Transverse colon (tissue), 4 donors: ENCODE measurements around the gene FAM114A2. TPM values are rescaled to one million over a fixed set of nuclear protein-coding genes. Genes with fewer than 3 reads are reported as not detected.
A peak's percentile ranks its signal among the peaks of the same experiment; 100 is the strongest.
"Not testable (repeated sequence)": the region's sequence is repeated elsewhere in the genome, so short reads cannot be mapped to it uniquely, and the experiment has no call there.

Experiments used
- DNase-seq: peaks from one replicate; pipeline ENCODE4 v3.0.0-alpha.2; 2019
- H3K27ac ChIP-seq, 4 donors: fragments of 200-600 bp; sonication (generic); 2 replicates each; pipeline ENCODE4 v1.5.1; 2016 to 2018; ENCODE audit warnings: inconsistent platforms in 4 of 4
- H3K27me3 ChIP-seq: fragments of 200-600 bp; sonication (generic); 2 replicates; pipeline ENCODE4 v1.5.1; 2017; ENCODE audit warnings: inconsistent platforms
- H3K36me3 ChIP-seq, 4 donors: fragments of 200-600 bp; sonication (generic); 2 replicates each; pipeline ENCODE4 v1.5.1; 2017 to 2019; ENCODE audit warnings: inconsistent platforms in 4 of 4
- H3K4me1 ChIP-seq, 4 donors: fragments of 200-600 bp; sonication (generic); 2 replicates each; pipeline ENCODE4 v1.5.1; 2017 to 2020; ENCODE audit warnings: inconsistent platforms in 4 of 4
- H3K4me3 ChIP-seq, 4 donors: fragments of 200-600 bp; sonication (generic); 1 replicate in 1 of 4; 2 replicates in 3 of 4; pipeline versions ENCODE4 v1.5.1 to v1.6.1; 2017 to 2019; ENCODE audit warnings: inconsistent platforms in 4 of 4
- H3K9me3 ChIP-seq, 2 donors: fragments of 200-600 bp; sonication (generic); 2 replicates each; pipeline ENCODE4 v1.5.1; 2017 to 2019; ENCODE audit warnings: inconsistent platforms in 2 of 2
- CTCF ChIP-seq, 5 experiments: fragments of 200-600 bp in 3 of 5; fragments of 450-650 bp in 2 of 5; sonication (generic) in 3 of 5; IDR thresholded peaks; 1 replicate in 2 of 5; 2 replicates in 3 of 5; pipeline ENCODE4 v1.5.1; 2016 to 2017; ENCODE audit warnings: antibody characterized with exemption in 5 of 5, inconsistent platforms in 3 of 5, mild to moderate bottlenecking in 2 of 5, moderate library complexity in 1 of 5
- EP300 ChIP-seq: sonication (generic); formaldehyde crosslinking; IDR thresholded peaks from one replicate; pipeline ENCODE4 v1.6.1; 2017; ENCODE audit warnings: antibody characterized with exemption, low read depth
- POLR2A ChIP-seq: fragments of 450-650 bp; IDR thresholded peaks from one replicate; pipeline ENCODE4 v1.6.1; 2016; ENCODE audit warnings: antibody characterized with exemption, mild to moderate bottlenecking, moderate library complexity
- POLR2AphosphoS5 ChIP-seq, 3 donors: sonication (generic); formaldehyde crosslinking; IDR thresholded peaks; one replicate each; pipeline ENCODE4 v1.6.1; 2016; ENCODE audit warnings: antibody characterized with exemption in 3 of 3
- WGBS, 2 donors: methylation state at CpG; one replicate each; pipeline ENCODE4 v1.1.5; 2018; ENCODE audit warnings: low coverage in 1 of 2; 5-methylcytosine and 5-hydroxymethylcytosine counted together
- in situ Hi-C, 4 donors: fragments of 200-750 bp; cut with MboI; loops; one replicate each; pipeline versions ENCODE4 v1.15.0 to v1.15.1; 2017; ENCODE audit warnings: low sequenced_read_pairs in 3 of 4, low pct_ligation_motif_present in 1 of 4, low pct_unique_long_range_greater_than_20kb in 1 of 4
- intact Hi-C: fragments of 100-400 bp; cut with DNase I; formaldehyde crosslinking; loops from one replicate; pipeline ENCODE4 v1.15.1; 2023; ENCODE audit warnings: low total_unique reads
- total RNA-seq, 4 donors: library from RNA; depleted of rRNA; stranded (reverse); fragments of >200 nt; gene quantifications; one replicate each; pipeline ENCODE4 v1.1.0, GENCODE V29; 2016

Gene FAM114A2
- total RNA-seq, 4 donors from 2014 or later, result 4.5 to 18.0 (median 10.6) TPM

DNA sequence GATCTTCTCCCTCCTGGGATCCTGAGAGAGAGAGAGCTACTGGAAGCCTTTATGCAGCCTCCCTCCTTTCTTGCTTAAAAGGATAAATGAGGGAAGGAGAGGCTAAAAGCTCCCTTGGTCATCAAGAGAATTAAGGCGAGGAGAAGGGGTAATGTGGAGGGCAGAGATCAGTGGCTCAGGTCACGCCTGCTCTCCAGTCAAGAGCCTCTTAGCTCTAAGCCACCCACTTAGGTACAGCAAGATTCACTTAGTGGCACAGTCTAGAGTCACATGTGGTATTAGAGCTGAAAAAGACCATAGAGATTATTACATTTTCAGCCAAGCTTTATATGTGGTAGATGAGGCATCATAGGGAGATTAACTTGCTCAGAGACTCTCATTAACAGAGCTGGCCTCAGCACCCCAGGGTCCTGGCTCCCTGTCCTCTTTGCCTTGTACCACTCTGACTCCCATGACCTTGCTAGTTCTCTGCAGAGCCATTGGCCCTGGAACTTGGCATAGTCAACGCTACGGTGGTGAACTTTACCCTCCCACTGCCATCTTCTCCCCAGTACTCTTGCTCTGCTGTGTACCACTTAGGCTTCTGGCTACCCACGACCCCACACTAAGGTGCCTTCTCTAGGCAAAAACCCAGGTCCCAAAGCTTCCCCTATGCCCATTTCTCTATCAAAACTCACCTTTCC, 37.7 kb upstream of the FAM114A2 start:
- TF ChIP-seq CTCF (IDR thresholded peaks at IDR 0.05) (no peak), EP300 (no peak), POLR2AphosphoS5 (IDR thresholded peaks at IDR 0.05) (no peak), POLR2A (no peak)
- DNase-seq, result no peak
- Histone ChIP-seq H3K36me3 (no peaks in the 10 kb centered on the region), H3K27me3 (no peaks in the 10 kb centered on the region), H3K4me3 (no peak overlapping the region), H3K4me1 (peaks cover 0 to 10% (median 0%) of the 10 kb centered on the region in 4 donors), H3K27ac (no peak overlapping the region), H3K9me3 (no peaks in the 10 kb centered on the region)
- 65 to 75% methylated on average over 5 of the region's 5 CpGs for WGBS, 2 donors
- in situ Hi-C loops (loop anchor here in 2 of 4 donors (10.0 kb wide), 2 partner anchors 108 to 338 kb away; no protein-coding TSS in a partner anchor), intact Hi-C loops (no loop called here)

GRCh38 chr5:154072414-154073171, 33.9 kb upstream of the FAM114A2 start:
- intact Hi-C loops (loop anchor here (5.0 kb wide), 2 partner anchors 110 to 335 kb away; no protein-coding TSS in a partner anchor), in situ Hi-C loops (loop anchor here in 3 of 4 donors (5.0 to 10.0 kb wide), 3 partner anchors 112 to 342 kb away; no protein-coding TSS in a partner anchor)
- 30 to 95% methylated on average over 3 to 18 of the region's 18 CpGs for WGBS, 2 donors
- TF ChIP-seq EP300 (no peak), CTCF (IDR thresholded peaks at IDR 0.05) (peak; percentile 91 to 94 (median 92))
- no peaks in the 10 kb centered on the region for H3K36me3 ChIP-seq
- DNase-seq, result peak; percentile 87
- no peak overlapping the region for H3K27ac ChIP-seq
- H3K4me1 ChIP-seq, result peaks cover 0 to 10% (median 1%) of the 10 kb centered on the region in 4 donors
- H3K27me3 ChIP-seq, result no peaks in the 10 kb centered on the region
- no peaks in the 10 kb centered on the region for H3K9me3 ChIP-seq
- no peak overlapping the region for H3K4me3 ChIP-seq

GRCh38 chr5:154071799-154072413, 33.2 kb upstream of the FAM114A2 start:
- no peaks in the 10 kb centered on the region for H3K9me3 ChIP-seq
- WGBS, 2 donors, result 43 to 56% methylated on average over 2 of the region's 2 CpGs
- in situ Hi-C loops, result loop anchor here in 3 of 4 donors (5.0 to 10.0 kb wide), 3 partner anchors 113 to 343 kb away; no protein-coding TSS in a partner anchor
- no peak overlapping the region for H3K4me3 ChIP-seq
- no peaks in the 10 kb centered on the region for H3K27me3 ChIP-seq
- TF ChIP-seq POLR2AphosphoS5 (IDR thresholded peaks at IDR 0.05) (no peak), CTCF (IDR thresholded peaks at IDR 0.05) (no peak), EP300 (no peak), POLR2A (no peak)
- H3K27ac ChIP-seq, result no peak overlapping the region
- H3K4me1 ChIP-seq, result peaks cover 0 to 10% (median 1%) of the 10 kb centered on the region in 4 donors
- no peaks in the 10 kb centered on the region for H3K36me3 ChIP-seq
- DNase-seq, result no peak
- intact Hi-C loops, result loop anchor here (5.0 kb wide), 2 partner anchors 110 to 335 kb away; no protein-coding TSS in a partner anchor

DNA sequence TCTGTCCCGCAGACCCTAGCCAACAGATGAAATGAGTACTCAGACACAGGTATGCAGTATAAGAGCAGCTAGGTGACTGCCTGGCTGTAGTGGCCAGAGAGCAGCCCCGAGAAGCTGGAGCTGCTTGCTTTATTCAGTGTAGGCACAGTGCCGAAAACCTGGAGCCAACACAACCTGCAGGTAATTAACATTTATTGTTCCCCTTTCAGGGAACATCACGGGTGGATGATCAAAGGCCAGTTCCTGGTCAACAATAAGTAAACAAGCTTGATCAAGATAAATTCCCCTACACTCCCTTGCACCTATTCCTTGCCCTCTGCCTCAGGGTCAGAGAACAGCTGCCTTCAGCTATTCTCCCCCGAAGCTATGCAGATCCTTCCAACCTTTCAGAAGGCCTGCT, 31.1 kb upstream of the FAM114A2 start:
- WGBS, 2 donors, result 37 to 64% methylated on average over 2 to 5 of the region's 5 CpGs
- H3K4me3 ChIP-seq, H3K27me3 ChIP-seq, H3K9me3 ChIP-seq, H3K27ac ChIP-seq, H3K36me3 ChIP-seq: not testable (repeated sequence)
- in situ Hi-C loops (loop anchor here (5.0 to 10.0 kb wide), 4 partner anchors 115 to 345 kb away; no protein-coding TSS in a partner anchor), intact Hi-C loops (loop anchor here (5.0 kb wide), 2 partner anchors 112 to 337 kb away; no protein-coding TSS in a partner anchor)
- H3K4me1 ChIP-seq, result peaks cover 0 to 10% (median 1%) of the 10 kb centered on the region in 4 donors
- peak; percentile 54 for DNase-seq
